MM.1S (cell line): Measurements from ENCODE around the gene MCF2L2.

ENCODE experiments used
- DNase-seq: peaks from one replicate; pipeline ENCODE4 v3.0.0-alpha.2; 2015
- H2AFZ ChIP-seq: fragments of 300-600 bp; sonication (generic); 2 replicates; pipeline ENCODE4 v1.6.0; 2016; ENCODE audit warnings: antibody characterized with exemption, low read length
- H3F3A ChIP-seq: fragments of 300-600 bp; sonication (generic); 2 replicates; pipeline ENCODE4 v1.6.1; 2016; ENCODE audit warnings: mild to moderate bottlenecking, antibody characterized with exemption, low read length, moderate library complexity, mixed read lengths; ENCODE audit not compliant: insufficient read depth
- H3K27ac ChIP-seq: fragments of 300-600 bp; sonication (generic); 2 replicates; pipeline ENCODE4 v1.5.1; 2016; ENCODE audit warnings: mild to moderate bottlenecking, low read length
- H3K27me3 ChIP-seq: fragments of 300-600 bp; sonication (generic); replicated peaks from 2 replicates; pipeline ENCODE4 v1.6.0; 2016; ENCODE audit warnings: low read length; ENCODE audit not compliant: insufficient read depth
- H3K36me3 ChIP-seq: fragments of 300-600 bp; sonication (generic); replicated peaks from 2 replicates; pipeline ENCODE4 v1.6.1; 2016; ENCODE audit warnings: mild to moderate bottlenecking, low read length, mixed read lengths; ENCODE audit not compliant: insufficient read depth
- H3K4me1 ChIP-seq: fragments of 300-600 bp; sonication (generic); 2 replicates; pipeline ENCODE4 v1.6.1; 2016; ENCODE audit warnings: low read length, mixed read lengths
- H3K4me2 ChIP-seq: fragments of 300-600 bp; sonication (generic); 2 replicates; pipeline ENCODE4 v1.6.0; 2016; ENCODE audit warnings: low read depth, low read length
- H3K4me3 ChIP-seq: fragments of 300-600 bp; sonication (generic); 2 replicates; pipeline ENCODE4 v1.5.1; 2016; ENCODE audit warnings: low read length, mixed read lengths
- H3K79me2 ChIP-seq: fragments of 300-600 bp; sonication (generic); 2 replicates; pipeline ENCODE4 v1.6.1; 2016; ENCODE audit warnings: mixed run types, low read length, mixed read lengths
- H3K9ac ChIP-seq: fragments of 300-600 bp; sonication (generic); 2 replicates; pipeline ENCODE4 v1.6.1; 2016; ENCODE audit warnings: low read length, mixed read lengths
- H3K9me2 ChIP-seq: fragments of 300-600 bp; sonication (generic); replicated peaks from 2 replicates; pipeline ENCODE4 v1.6.1; 2016; ENCODE audit warnings: mild to moderate bottlenecking, low read length, mixed read lengths; ENCODE audit not compliant: insufficient read depth
- H3K9me3 ChIP-seq: fragments of 300-600 bp; sonication (generic); replicated peaks from 2 replicates; pipeline ENCODE4 v1.6.1; 2016; ENCODE audit warnings: mild to moderate bottlenecking, low read length, mixed read lengths; ENCODE audit not compliant: insufficient read depth
- H4K20me1 ChIP-seq: fragments of 300-600 bp; sonication (generic); 2 replicates; pipeline ENCODE4 v1.6.1; 2016; ENCODE audit warnings: mild to moderate bottlenecking, low read length, moderate library complexity, mixed read lengths; ENCODE audit not compliant: insufficient read depth
- CTCF ChIP-seq: fragments of 300-600 bp; sonication (generic); IDR thresholded peaks from 2 replicates; pipeline ENCODE4 v1.5.1; 2016; ENCODE audit warnings: antibody characterized with exemption, low read length, mixed read lengths
- EZH2 ChIP-seq: fragments of 300-600 bp; sonication (generic); optimal IDR thresholded peaks from 2 replicates; pipeline ENCODE3; 2017; ENCODE audit warnings: low read depth, mild to moderate bottlenecking, antibody characterized with exemption, low read length, mixed read lengths
- EZH2phosphoT487 ChIP-seq: fragments of 300-600 bp; sonication (generic); IDR thresholded peaks from 2 replicates; pipeline ENCODE4 v1.6.1; 2018; ENCODE audit warnings: antibody characterized with exemption, low read length

The MCF2L2 gene

DNA sequence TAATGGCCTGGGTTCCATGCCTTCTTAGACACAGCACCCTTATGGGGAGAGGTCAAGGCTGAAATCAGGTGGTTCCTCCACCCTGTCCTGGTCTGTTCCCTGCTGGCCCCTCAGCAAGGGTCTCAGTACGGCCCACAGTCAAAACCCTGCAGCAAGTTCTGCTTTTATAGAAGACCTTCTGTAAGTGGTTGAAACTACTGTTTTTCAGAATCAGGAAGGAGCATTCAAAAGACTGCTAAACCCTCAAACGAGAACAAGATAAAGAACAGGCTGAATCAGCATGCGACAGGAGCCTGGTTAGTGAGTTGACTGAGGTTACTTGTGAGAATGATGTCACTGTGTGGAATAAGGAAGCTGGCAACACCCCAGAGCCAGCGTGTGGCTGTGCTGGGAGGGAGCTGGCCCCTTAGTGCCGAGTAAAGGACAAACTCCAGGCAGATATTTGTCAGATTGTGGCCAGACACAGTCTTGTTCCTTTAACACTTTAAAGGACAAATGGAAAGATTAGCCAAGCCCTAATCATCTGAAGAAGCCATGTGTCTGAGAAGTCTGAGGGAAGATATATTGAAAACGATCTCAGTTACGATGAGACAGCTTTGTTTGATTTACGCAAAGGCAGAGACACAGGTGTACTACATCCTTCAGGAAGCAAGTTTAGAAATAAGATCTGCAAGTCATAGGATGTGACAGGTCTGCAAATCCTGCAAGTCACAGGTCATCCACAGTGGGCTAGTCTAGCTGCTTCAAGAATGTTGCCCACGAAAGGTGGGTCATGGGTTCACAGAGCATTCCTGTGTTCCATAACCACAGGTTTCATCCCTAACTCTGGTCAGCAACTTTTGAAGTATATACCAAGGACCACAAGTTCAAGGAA is 121.4 kb downstream of the MCF2L2 start:
- H3K9ac ChIP-seq = peak overlapping the region; percentile 22
- peak; percentile 96 for DNase-seq

DNA sequence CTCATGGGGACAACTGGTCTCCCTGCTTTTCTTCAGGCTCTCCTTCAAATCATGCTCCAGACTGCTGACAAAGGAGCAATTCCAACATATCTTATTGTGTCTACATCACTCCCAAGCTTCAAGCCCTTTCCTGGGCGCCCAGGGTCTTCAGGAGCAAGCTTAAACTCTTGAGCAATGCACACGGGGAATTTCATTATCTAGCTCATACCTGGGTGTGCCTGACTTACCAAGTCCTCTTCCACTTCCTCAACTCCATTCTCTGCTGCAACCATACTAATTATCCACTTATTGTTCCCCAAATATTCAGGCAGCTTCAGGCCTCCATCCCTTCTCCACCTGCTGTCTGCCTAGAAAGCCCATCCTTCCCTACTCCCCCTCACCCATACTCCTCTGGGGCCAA is 124.7 kb downstream of the MCF2L2 start:
- no peaks in the 10 kb centered on the region for H3K9me3 ChIP-seq
- H3K9ac ChIP-seq = no peak overlapping the region
- H3K4me2 ChIP-seq = no peak overlapping the region
- H3K79me2 ChIP-seq = no peaks in the 10 kb centered on the region
- no peaks in the 10 kb centered on the region for H3K9me2 ChIP-seq
- H3K4me3 ChIP-seq = no peak overlapping the region
- H3K27ac ChIP-seq = no peak overlapping the region
- peaks cover 22% of the 10 kb centered on the region for H3F3A ChIP-seq
- H3K27me3 ChIP-seq = no peaks in the 10 kb centered on the region
- no peaks in the 10 kb centered on the region for H4K20me1 ChIP-seq
- no peak for DNase-seq
- H3K36me3 ChIP-seq = no peaks in the 10 kb centered on the region
- TF ChIP-seq EZH2phosphoT487 (no peak), EZH2 (no peak), CTCF (no peak)
- no peak overlapping the region for H2AFZ ChIP-seq
- peaks cover 21% of the 10 kb centered on the region for H3K4me1 ChIP-seq

More for the DNA sequence above, 121.4 kb downstream of the MCF2L2 start:
- Histone ChIP-seq H3K4me3 (peak overlapping the region; percentile 14; the same call in 1 of the 2 replicates), H3K79me2 (no peaks in the 10 kb centered on the region), H3K36me3 (no peaks in the 10 kb centered on the region), H2AFZ (peak overlapping the region; percentile 23), H3K4me1 (peaks cover 25% of the 10 kb centered on the region), H3F3A (peaks cover 26% of the 10 kb centered on the region), H3K27ac (peak overlapping the region; percentile 73), H4K20me1 (no peaks in the 10 kb centered on the region), H3K27me3 (no peaks in the 10 kb centered on the region), H3K9me3 (no peaks in the 10 kb centered on the region), H3K4me2 (peak overlapping the region; percentile 56), H3K9me2 (no peaks in the 10 kb centered on the region)
- TF ChIP-seq EZH2phosphoT487 = no peak

DNA sequence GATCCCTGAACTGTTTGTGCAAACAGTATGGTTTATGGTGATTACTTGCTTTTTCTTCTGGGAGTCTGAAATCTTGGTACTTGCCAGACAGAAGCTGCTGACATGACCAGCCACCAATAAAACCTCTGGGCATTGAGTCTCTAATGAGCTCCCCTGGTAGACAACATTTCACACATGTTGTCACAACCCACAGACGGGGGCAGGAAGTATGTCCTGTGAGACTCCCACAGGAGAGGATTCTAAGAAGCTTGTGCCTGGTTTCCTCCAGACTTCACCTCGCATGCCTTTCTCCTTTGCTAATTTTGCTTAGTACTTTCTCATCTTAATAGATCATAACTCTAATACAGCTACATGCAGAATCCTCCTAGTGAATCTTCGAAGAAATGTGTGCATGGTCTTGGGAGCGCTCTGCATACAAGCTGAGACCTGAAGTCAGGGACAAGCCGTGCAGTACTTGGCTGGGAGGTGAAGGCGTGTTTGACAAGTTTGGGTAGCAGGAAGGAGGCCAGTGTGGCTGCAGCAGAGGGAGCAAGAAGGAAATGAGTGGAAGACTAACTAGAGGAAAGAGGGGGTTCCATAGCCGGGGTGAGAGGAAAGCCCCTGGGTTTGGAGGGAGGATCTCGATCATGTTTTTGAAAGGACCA is 126.4 kb downstream of the MCF2L2 start:
- no peaks in the 10 kb centered on the region for H3K27me3 ChIP-seq
- no peaks in the 10 kb centered on the region for H3K9me3 ChIP-seq
- H2AFZ ChIP-seq = no peak overlapping the region
- H3F3A ChIP-seq = peaks cover 11% of the 10 kb centered on the region
- H3K27ac ChIP-seq = no peak overlapping the region
- no peaks in the 10 kb centered on the region for H3K79me2 ChIP-seq
- no peak overlapping the region for H3K9ac ChIP-seq
- peaks cover 11% of the 10 kb centered on the region for H3K4me1 ChIP-seq
- no peak for TF ChIP-seq EZH2phosphoT487
- no peak overlapping the region for H3K4me2 ChIP-seq
- DNase-seq = no peak
- no peaks in the 10 kb centered on the region for H3K36me3 ChIP-seq
- no peaks in the 10 kb centered on the region for H3K9me2 ChIP-seq
- H3K4me3 ChIP-seq = no peak overlapping the region
- H4K20me1 ChIP-seq = no peaks in the 10 kb centered on the region

DNA sequence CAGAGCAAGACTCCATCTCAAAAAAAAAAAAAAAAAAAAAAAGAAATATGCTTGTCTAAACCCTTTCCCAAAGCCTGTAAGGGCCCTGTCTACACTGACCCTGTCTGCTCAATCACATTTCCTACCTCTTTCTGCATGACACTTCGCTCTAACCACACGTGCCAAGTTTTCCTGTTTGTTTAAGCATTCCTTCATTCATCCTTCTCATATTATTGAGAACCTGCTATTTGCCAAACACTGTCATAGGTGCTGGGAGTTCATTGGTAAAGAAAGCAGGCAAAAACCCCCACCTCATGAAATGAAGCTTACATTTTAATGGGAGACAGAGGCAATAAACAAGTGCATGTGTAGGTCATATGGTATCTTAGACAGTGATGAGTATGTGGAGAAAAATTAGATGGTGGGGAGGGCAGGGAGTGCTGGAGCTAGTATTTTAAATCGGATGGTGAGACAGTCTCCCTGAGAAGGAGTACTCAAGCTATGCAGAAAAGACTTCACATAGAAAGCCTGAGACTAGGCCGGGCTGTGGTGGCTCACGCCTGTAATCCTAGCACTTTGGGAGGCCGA is 127.3 kb downstream of the MCF2L2 start:
- H4K20me1 ChIP-seq = no peaks in the 10 kb centered on the region
- TF ChIP-seq EZH2 (no peak), CTCF (no peak), EZH2phosphoT487 (no peak)
- peaks cover 4% of the 10 kb centered on the region for H3K4me1 ChIP-seq
- H3F3A ChIP-seq = peaks cover 1% of the 10 kb centered on the region
- DNase-seq = no peak
- H3K4me3 ChIP-seq = no peak overlapping the region
- no peak overlapping the region for H3K9ac ChIP-seq
- H3K27ac ChIP-seq = no peak overlapping the region
- no peaks in the 10 kb centered on the region for H3K9me3 ChIP-seq
- no peaks in the 10 kb centered on the region for H3K79me2 ChIP-seq
- no peaks in the 10 kb centered on the region for H3K36me3 ChIP-seq
- H2AFZ ChIP-seq = no peak overlapping the region
- H3K4me2 ChIP-seq = no peak overlapping the region
- no peaks in the 10 kb centered on the region for H3K9me2 ChIP-seq
- H3K27me3 ChIP-seq = no peaks in the 10 kb centered on the region
